Measurements from ENCODE around the gene TRIM65.

DNA sequence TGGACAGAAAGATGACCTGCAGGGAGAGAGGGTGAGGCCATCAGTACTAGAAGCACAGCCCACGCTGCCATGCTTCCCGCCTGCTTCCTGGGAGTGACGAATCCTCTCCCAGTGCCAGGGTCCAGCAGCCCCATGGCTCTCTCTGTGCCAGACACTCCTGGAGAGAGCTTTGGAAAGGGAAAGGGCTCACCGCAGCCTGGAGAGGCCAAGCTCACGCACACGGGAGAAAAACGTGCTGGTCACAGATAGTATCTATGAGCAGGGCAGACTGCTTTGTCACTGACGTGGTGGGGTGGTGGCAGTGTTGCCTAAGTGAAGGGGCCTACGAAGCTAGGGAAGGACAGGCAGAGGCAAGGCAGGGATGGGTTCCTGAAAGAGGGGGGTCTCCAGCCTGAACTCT is 47.0 kb downstream of the TRIM65 start:
- TF ChIP-seq, protein P1, sequence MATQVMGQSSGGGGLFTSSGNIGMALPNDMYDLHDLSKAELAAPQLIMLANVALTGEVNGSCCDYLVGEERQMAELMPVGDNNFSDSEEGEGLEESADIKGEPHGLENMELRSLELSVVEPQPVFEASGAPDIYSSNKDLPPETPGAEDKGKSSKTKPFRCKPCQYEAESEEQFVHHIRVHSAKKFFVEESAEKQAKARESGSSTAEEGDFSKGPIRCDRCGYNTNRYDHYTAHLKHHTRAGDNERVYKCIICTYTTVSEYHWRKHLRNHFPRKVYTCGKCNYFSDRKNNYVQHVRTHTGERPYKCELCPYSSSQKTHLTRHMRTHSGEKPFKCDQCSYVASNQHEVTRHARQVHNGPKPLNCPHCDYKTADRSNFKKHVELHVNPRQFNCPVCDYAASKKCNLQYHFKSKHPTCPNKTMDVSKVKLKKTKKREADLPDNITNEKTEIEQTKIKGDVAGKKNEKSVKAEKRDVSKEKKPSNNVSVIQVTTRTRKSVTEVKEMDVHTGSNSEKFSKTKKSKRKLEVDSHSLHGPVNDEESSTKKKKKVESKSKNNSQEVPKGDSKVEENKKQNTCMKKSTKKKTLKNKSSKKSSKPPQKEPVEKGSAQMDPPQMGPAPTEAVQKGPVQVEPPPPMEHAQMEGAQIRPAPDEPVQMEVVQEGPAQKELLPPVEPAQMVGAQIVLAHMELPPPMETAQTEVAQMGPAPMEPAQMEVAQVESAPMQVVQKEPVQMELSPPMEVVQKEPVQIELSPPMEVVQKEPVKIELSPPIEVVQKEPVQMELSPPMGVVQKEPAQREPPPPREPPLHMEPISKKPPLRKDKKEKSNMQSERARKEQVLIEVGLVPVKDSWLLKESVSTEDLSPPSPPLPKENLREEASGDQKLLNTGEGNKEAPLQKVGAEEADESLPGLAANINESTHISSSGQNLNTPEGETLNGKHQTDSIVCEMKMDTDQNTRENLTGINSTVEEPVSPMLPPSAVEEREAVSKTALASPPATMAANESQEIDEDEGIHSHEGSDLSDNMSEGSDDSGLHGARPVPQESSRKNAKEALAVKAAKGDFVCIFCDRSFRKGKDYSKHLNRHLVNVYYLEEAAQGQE (IDR thresholded peaks at IDR 0.05; ENCODE audit: low read depth), result no peak
- TF ChIP-seq RAD21 (IDR thresholded peaks at IDR 0.05; ENCODE audit: low read depth) (no peak), CEBPB (IDR thresholded peaks at IDR 0.05) (no peak), EP300 (IDR thresholded peaks at IDR 0.05; ENCODE audit: borderline replicate concordance) (no peak), TAF1 (IDR thresholded peaks at IDR 0.05; ENCODE audit: low read depth) (no peak), TEAD4 (IDR thresholded peaks at IDR 0.05) (no peak), EGR1 (IDR thresholded peaks at IDR 0.05) (no peak), USF1 (IDR thresholded peaks at IDR 0.05) (no peak), FOXM1 (IDR thresholded peaks at IDR 0.05; ENCODE audit: borderline replicate concordance, low read depth) (no peak), CREB1 (IDR thresholded peaks at IDR 0.05; ENCODE audit: low read depth) (no peak), TCF12 (IDR thresholded peaks at IDR 0.05; ENCODE audit: low read depth) (no peak)
